GM03348 (cell line): ENCODE results near the gene PLXNA2.

Source experiments
- DNase-seq: peaks from one replicate; pipeline ENCODE4 v3.0.0; 2012; ENCODE audit warnings: low spot score

PLXNA2 gene

DNA sequence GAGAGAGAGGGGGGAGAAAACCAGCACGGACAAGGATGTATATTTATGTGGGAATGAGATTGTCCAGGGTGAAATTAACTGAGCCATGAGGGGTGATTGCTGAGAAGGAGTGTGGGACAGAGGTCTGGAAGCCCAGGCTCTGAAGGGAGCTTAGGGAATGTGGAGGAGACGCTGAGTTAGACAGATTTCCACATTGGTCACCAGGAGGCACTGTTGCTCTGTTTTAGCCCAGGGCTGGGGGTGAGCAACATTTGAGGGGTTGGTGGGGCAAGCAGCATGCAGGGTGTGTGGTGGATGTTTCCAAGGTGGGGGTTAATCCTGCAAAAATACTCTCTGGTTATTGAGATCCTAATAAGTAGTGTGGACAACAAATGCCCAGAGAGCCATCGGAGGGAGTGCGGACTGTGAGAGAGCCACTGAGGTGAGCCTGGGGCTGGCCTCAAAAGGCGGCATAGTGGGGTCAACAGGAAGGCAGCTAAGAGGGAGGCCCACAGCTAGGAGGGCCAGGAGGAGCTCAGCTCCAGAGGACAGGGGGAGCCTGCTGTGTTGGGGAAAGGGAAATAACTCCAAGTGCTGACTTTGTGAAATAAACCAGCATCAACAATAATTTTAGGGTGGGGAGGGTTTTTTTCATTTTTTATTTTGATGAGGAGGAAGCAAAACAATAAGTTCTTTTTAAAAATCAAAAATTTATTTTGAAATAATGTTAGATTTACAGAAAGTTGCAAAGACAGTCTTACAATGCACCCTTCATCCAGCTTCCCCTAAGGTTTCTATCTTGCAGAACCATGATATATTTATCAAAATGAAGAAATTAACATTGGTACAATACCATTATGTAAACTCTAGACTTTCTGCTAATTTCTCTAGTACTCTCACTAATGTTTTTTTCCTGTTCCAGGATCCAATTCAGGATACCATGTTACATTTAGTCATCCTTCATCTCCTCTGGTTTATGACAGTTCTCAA lies 250.4 kb downstream of the PLXNA2 start:
- peak; percentile 52 for DNase-seq

DNA sequence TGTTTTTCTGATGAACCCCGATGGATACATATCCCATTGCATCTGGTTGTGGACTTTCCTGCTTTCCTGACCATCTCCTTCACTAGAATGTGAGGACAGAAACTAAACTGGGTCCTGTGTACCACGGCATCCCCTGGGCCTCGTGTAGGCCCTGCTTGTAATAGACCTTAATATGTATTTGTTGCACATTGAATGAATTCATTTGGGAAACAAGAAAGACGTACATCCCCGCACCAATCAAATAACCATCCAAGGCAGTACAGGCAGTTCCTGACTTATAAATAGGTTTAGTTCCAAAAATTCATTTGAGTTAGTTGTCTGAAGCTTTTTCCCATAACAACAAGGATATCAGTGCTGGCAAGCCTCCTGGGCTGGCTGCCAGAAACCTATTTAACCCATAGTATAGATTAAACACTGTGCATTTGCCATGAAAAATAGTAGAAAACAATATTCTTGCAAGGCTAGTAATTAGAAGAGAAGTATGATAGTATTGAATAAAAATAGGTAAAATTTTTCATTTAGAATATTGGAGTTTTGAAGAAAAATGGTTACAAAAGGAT lies 251.4 kb downstream of the PLXNA2 start:
- no peak for DNase-seq

DNA sequence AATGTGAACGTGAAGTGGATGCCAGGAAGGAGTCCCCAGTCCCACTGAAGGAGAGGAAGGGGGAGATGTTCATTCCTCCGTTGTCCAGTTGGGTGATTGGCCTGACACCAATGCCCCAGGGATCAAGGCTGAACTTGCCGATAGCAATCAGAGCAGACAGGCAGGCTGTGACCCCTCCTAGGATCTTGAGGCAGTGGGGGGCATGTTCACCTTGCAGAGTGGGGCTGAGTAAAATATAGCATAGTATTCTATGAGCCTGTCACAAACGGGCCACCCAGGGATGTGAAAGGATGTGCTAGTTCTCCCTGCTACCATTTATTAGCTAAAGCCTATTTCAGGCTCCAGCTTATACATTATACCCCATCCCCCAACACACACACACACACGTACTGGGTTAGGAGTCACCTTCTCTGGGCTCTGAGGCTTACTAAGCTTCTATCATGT lies 252.6 kb downstream of the PLXNA2 start:
- DNase-seq = no peak

DNA sequence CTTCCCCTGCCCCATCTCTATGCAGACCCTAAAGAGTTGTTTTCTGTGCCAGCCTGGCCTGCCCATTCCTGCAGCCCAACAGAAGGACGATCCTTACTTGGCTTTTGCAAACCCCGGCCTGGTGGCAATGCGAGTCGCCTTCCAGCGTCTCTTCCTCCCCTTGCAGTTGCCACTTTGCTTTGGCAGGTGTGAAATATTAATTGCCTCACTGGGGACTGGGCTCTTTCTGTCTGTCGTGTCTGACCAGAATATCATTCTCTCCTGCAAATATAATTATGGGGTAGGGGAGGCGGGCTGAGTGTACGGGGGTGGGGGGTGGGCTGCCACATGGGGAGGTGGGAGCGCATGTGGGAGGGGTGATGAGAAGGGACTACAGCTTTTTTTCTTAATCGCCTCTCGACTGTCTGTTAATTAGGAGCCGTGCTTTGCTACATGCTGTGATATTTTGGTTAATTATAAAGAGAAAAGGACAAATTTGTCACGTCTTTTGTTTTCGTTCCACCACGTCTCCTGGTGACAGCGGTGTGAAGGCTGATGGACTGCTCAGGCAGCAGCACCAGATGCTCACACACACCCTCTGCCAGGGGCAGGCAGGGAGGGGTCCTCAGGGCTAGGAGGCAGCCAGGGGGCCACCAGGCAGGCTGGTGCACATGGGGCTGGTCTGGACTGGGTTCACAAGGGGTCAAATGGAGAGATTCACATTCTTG lies 253.2 kb downstream of the PLXNA2 start:
- DNase-seq = no peak

DNA sequence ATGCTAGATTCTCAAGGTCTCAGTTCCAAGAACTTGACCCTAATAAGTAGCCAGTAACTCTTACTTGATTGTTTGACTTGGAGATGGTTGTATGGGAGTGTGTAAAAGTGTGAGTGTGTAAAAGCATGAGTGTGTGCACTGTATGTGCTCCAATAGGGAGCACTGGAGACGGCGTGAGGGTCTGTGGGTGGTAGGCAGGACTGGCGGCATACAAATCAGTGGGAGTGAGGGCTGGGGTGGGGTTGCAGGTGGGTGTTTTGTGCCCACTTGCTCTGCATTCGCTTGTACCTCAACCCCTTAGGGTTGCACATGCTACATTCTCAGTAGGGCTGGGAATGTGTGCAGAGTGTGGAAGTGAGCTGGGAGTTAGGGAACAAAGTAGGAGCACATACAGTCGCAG lies 253.7 kb downstream of the PLXNA2 start:
- DNase-seq = no peak

DNA sequence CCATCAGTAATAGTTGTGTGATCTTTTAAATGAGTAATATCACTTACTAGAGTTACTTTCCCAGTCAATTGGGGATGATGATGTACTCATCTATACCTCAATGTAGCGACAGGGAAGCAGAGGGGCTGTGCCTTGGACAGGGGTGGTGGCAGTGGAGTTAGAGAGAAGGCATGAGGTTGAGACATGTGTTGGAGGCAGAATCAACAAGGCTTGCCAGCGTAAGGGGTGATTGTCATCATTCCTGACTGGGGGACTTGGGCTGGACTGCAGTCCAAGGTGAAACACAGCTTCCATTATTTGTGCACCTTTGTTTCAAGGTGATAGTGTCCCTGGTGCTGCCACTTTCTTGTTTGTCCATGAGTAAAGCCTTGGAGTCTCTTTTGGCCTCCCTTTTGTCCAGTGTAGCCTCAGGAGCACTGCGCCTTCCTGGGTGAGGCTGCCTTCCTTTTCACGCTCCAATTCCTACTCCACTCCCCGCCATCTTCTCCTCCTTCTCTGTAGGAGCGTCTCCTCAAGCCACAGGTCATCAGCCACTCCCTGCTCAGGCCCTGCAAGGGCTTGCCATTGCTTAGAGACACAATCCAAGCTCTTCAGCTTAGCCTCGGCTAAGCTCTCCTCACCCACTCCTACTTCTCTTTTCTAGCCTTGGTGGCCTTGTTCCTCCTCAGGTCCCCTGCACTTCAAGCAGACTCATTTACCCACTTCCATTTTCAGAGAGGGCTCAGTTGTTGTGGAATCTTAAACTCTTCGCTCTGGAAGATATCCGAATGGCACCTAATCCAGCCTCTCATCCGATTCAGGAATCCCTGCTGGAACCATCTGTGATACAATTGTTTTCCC lies 255.6 kb downstream of the PLXNA2 start:
- DNase-seq = no peak

DNA sequence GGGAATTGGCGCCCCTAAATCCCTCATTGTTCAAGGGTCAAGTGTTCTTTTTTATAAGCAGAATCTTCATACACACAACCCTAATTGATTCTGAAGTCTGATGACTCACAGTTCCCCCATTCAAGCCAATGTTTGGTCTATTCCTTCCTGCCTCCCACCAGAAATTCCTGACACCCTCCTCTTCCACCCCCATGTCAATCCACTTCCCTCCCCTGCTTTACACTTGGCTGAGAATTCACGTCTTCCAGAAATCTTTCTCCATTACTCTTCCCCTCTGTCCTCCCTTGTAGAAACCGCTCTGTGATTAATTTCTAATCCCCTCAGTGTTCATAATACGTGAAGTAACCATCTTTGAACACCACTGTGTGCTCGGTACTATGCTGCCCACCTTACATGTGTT lies 257.0 kb downstream of the PLXNA2 start:
- peak; percentile 33 for DNase-seq

DNA sequence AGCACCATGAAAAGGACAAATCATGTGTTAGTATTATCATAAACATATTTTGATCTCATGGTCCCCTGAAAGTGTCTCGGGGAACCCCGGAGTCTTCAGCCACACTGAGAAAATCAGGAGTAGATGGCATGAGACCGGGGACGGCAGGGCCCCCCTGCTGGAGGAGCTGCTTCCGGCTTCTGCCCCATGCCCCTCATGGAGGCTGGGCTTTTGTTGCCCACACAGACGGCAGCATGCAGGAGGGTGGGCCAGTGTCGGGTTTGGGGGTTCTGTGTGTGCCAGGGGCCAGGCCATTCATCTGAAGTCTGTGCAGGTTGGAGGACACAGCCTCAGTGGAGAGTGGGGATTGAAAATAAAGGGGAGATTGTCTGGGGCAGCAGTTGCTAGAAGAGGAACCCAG lies 258.2 kb downstream of the PLXNA2 start:
- DNase-seq = no peak

DNA sequence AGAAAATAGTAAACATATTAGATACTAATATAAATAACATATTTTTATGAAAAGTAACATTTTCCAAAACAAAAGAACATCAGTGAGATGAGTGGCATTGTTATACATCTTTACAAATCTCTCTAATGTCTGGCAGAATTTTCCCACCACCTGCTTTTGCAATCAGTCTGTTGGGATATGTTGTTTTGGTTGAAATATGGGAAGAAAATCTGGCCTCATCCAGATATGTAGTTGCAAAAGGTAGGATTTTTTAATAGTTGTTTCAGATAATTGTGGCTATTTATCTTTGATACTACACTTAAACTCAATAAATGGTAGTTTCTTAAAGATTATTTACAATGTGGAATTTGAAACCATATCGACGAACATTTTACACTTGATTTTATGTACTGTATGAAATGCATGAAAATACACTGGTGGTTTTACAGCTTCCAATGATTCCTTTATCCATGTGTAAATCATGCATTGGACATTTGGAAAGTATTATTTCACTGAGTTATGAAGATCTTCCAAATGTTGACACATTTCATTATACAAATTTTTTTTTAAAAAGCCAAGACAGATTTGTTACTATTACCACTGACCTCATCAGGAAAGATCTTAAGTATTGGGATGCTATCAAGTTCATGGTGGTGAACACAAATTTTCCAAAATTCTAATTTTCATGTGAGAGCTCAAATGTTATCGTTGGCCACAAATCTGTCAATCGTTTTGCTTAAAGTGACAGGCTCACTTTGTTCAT lies 259.2 kb downstream of the PLXNA2 start:
- DNase-seq = no peak

DNA sequence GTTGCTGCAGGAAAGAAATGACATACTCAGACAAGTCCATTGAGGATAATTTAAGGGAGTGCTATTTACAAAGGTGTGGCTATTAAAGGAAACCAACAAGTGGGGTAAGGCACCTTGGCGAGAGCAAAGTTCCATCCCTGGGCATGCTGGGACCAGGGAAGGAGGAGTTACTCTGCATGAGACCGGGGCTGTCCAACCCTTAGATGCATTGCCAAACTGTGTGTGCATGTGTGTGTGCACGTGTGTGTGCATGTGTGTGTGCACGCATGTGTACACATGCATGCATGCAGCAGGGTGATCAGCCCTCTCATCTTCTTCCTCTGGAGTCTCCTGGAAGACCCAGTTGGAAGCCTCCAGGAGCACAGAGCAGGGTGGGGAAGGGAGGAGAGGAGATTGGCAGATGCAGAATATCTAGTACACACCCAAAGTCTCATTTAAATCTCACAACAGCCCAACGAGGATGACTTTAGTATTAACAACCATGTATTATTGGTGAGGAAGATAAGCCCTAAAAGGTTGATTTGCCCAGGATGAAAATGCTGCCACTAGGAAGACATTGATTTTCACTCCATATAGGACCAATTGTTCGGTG lies 261.0 kb downstream of the PLXNA2 start:
- DNase-seq = no peak

DNA sequence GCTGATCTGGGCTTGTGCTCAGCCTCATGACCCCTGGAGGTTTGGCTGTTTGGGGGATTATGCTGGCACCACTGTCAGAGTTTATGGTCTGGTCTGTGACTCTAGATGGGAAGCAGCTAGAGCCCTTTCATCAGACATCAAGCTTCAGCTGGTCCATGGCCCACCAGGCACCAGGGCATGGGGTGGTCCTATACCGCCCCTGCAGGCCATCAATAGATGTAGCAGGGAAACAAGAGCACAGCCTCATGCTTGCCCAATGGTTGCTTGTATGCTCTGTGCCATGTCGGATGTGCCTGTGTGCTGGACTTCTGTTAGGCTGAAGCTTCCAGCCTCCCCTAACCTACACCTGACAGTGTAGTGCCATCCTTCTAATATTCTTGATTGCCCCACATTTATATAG lies 262.2 kb downstream of the PLXNA2 start:
- no peak for DNase-seq

DNA sequence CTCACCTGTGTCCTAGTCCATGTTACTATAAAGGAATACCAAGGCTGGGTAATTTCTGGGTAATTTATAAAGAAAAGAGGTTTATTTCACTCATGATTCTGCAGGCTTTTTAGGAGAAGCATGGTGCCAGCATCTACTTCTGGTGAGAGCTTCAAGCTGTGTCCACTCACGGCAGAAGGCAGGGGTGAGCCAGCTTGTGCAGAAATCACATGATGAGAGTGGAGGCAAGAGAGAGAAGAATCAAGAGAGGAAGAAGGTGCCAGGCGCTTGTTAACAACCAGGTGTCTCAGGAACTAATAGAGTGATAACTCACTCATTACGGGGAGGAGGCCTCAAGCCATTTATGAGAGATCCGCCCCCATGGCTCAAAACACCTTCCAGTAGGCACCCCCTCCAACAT lies 265.7 kb downstream of the PLXNA2 start:
- no peak for DNase-seq

DNA sequence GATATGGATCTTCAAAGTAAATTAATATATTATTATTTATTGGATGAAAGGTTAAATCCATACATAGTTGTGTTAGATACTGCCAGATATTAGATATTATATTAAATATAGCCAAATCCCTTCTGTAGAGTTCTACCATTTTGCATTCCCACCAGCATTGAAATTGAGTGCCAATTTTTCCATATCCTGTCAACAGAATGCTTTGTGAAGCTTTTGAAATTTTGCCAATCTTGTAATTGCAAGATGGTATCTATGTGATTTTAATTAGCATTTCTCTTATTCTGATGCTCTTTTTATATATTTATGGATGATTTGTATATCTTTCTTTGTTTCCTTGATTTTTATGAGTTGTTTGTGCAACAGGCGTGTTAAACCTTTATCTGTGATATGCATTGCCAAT lies 266.3 kb downstream of the PLXNA2 start:
- no peak for DNase-seq

DNA sequence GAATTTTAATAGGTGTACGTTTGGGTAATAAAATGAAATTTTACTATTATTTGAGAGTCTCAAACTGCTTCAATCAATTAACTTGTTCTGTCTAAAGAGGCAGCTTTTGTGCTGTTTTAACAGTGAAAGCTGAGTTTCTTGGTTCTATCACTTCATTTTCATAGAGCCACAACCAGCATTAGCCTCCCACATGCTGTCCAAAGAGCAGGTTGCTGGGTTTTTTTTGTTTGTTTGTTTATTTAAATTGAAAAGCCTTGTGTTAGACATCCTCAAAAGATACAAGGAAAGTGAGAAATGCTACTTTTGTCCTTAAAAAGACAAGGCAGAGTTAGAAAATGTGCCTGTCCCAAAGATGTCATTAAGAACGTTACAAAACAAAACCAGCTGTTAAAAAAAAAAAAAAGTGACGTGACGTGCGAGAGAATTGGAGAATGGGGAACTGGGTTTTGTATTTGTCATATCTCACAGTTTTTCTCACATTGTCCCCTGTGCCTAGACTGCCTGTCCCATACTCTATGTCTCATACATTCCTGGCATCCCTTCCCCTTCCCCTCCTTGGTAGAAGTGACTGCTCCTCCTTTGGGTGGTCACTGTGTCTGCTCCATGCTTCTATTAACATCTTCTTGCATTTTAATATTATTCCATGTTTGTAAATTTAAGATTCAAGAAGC lies 270.2 kb downstream of the PLXNA2 start:
- no peak for DNase-seq

DNA sequence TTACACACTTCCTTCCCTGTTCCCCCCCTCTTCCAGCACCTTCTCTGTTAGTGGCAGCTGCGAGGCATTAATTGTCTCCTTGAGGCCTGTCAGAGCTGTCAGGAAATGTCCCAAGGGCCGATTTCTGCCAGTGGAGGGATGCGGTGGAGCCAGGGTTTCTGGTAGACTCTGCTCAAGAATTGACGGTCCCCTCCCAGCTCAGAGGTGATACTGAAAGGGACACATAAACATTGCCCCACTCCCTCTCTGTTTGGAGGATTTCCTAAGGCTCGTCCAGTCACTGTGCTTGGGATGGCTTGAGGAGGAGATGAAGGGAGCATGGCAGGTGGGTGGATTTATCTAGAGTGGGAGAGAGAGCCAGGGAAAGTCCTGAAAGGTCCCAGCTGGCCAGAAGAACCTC lies 271.8 kb downstream of the PLXNA2 start:
- DNase-seq = no peak
